ENCODE measurements around the gene TTLL9.

GRCh38 chr20:31916708-31917107 is 46.3 kb downstream of the TTLL9 start:
- TF ChIP-seq, protein P1, sequence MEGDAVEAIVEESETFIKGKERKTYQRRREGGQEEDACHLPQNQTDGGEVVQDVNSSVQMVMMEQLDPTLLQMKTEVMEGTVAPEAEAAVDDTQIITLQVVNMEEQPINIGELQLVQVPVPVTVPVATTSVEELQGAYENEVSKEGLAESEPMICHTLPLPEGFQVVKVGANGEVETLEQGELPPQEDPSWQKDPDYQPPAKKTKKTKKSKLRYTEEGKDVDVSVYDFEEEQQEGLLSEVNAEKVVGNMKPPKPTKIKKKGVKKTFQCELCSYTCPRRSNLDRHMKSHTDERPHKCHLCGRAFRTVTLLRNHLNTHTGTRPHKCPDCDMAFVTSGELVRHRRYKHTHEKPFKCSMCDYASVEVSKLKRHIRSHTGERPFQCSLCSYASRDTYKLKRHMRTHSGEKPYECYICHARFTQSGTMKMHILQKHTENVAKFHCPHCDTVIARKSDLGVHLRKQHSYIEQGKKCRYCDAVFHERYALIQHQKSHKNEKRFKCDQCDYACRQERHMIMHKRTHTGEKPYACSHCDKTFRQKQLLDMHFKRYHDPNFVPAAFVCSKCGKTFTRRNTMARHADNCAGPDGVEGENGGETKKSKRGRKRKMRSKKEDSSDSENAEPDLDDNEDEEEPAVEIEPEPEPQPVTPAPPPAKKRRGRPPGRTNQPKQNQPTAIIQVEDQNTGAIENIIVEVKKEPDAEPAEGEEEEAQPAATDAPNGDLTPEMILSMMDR (IDR thresholded peaks at IDR 0.05; ENCODE audit: low read depth, low read length), result no peak
- no peak for TF ChIP-seq POLR2A (IDR thresholded peaks at IDR 0.05; ENCODE audit: extremely low read depth, insufficient read length)
- TF ChIP-seq, protein P2, sequence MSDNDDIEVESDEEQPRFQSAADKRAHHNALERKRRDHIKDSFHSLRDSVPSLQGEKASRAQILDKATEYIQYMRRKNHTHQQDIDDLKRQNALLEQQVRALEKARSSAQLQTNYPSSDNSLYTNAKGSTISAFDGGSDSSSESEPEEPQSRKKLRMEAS (IDR thresholded peaks at IDR 0.05; ENCODE audit: low read depth, low read length), result no peak
- no peak for TF ChIP-seq MYC (IDR thresholded peaks at IDR 0.05; ENCODE audit: low read depth, low read length)

All from NB4 (cell line).